ENCODE measurements around the gene KIR3DL3. TPM values are rescaled to one million over a fixed set of nuclear protein-coding genes. Genes with fewer than 3 reads are reported as not detected.
"Not testable (repeated sequence)": the region's sequence is repeated elsewhere in the genome, so short reads cannot be mapped to it uniquely, and the experiment has no call there.

KIR3DL3 gene
- total RNA-seq, result not detected

DNA sequence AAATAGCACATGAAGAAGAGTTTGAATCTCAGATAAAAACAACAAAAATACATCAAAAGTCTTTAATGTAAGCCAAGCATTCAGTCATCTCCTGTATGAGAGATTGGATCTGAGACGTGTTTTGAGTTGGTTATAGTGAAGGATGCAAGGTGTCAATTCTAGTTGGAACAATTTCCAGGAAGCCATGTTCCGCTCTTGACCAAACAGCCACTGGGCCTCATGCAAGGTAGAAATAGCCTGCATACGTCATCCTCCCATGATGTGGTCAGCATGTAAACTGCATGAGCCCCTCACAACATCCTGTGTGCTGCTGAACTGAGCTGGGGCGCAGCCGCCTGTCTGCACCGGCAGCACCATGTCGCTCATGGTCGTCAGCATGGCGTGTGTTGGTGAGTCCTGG, at the start of gene KIR3DL3:
Gene KIR3DL3 (plus strand): TSS at position 301 of the 400 bp plus-strand sequence. CDS start 55 bp downstream, at position 356.
- Mint-ChIP-seq H3K27ac (no peak within 1 kb of the TSS), H3K4me1 (ENCODE audit: low read depth) (no peaks in the 10 kb centered on the region), H3K9me3 (peaks cover 24% of the 10 kb centered on the region), H3K4me3 (no peak within 1 kb of the TSS), H3K27me3 (no peaks in the 10 kb centered on the region), H3K36me3 (no peaks in the 10 kb centered on the region)
- CTCF ChIA-PET, result no interaction called here
- POLR2A ChIA-PET, result no interaction called here
- intact Hi-C loops (cut with micrococcal nuclease), result no loop called here
- DNase-seq, result no peak

DNA sequence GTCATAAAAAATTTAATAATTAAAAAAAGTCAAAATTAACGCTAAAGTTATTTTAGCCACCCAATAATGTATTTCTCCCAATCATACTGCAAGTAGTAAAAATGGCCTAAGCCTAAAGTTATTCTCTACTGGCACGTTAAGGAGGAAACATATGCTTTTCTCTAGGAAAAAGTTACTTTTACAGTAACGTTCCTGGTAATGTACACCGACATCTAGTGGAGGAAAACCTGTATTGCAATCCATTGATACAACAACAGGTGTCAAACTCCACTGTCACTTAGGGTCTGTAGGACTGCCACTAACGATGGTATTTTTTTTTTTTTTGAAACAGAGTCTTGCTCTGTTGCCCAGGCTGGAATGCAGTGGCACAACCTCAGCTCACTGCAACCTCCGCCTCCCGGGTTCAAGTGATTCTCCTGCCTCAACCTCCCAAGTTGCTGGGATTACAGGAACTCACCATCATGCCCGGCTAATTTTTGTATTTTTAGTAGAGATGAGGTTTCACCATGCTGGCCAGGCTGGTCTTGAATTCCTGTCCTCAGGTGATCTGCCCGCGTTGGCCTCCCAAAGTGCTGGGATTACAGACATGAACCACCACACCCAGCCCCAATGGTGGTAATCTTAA, 47.9 kb upstream of the KIR3DL3 start:
- H3K27ac Mint-ChIP-seq; H3K4me1 Mint-ChIP-seq (ENCODE audit: low read depth); DNase-seq; H3K4me3 Mint-ChIP-seq; POLR2A ChIA-PET; H3K36me3 Mint-ChIP-seq; H3K27me3 Mint-ChIP-seq; H3K9me3 Mint-ChIP-seq: not testable (repeated sequence)
- CTCF ChIA-PET, result interaction anchor here (1.1 to 5.5 kb wide), 5 partner anchors 22 to 206 kb away, joined by 3 to 77 read pairs (median 9); no protein-coding TSS in a partner anchor
- intact Hi-C loops (cut with micrococcal nuclease), result loop anchor here (1.0 kb wide), 1 partner anchor 198 kb away; no protein-coding TSS in a partner anchor

DNA sequence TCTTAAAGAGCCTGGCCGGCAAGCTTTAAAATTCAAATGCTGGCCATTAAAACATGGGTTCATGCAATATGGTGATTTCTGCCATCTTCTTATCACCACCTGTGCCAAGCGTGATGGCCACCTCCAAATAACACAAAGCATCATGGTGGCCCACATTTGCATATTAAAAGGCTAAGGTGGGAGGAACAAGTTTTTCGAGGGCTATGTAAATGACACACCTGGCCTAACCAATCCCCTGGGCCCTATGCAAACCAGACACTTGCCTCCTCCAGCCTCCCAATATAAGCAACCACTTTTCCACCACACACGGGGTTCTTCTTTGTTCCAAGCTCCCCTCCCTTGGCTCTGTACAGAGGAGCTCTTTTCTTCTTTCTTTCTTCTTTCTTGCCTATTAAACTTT, 47.0 kb upstream of the KIR3DL3 start:
- Mint-ChIP-seq H3K9me3 (no peaks in the 10 kb centered on the region), H3K27me3 (peaks cover 8% of the 10 kb centered on the region), H3K27ac (no peak overlapping the region), H3K4me1 (ENCODE audit: low read depth) (no peaks in the 10 kb centered on the region), H3K36me3 (no peaks in the 10 kb centered on the region), H3K4me3 (no peak overlapping the region)
- DNase-seq, result no peak
- intact Hi-C loops (cut with micrococcal nuclease), result no loop called here
- ChIA-PET CTCF (interaction anchor here (0.7 to 1.6 kb wide), 4 partner anchors 196 to 207 kb away, joined by 3 to 9 read pairs (median 3); partner anchors contain the start of gene CDC42EP5), POLR2A (no interaction called here)

DNA sequence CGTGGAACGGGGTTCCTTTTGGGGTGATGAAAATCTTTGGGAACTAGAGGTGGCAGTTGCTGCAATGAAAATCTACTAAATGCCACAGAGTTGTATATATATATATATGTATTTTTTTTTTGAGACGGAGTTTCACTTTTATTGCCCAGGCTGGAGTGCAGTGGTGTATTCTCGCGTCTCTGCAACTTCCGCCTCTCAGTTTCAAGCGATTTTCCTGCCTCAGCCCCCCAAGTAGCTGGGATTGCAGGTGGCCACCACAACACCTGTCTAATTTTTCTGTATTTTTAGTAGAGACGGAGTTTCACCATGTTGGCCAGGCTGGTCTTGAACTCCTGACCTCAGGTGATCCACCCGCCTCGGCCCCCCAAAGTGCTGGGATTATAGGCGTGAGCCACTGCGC, 42.6 kb upstream of the KIR3DL3 start:
- DNase-seq; POLR2A ChIA-PET; H3K4me3 Mint-ChIP-seq; H3K27ac Mint-ChIP-seq; intact Hi-C loops (cut with micrococcal nuclease); H3K36me3 Mint-ChIP-seq; H3K4me1 Mint-ChIP-seq (ENCODE audit: low read depth); H3K9me3 Mint-ChIP-seq: not testable (repeated sequence)
- CTCF ChIA-PET, result interaction anchor here (0.8 kb wide), 1 partner anchor 203 kb away, joined by 5 read pairs; no protein-coding TSS in a partner anchor
- H3K27me3 Mint-ChIP-seq, result peaks cover 13% of the 10 kb centered on the region

DNA sequence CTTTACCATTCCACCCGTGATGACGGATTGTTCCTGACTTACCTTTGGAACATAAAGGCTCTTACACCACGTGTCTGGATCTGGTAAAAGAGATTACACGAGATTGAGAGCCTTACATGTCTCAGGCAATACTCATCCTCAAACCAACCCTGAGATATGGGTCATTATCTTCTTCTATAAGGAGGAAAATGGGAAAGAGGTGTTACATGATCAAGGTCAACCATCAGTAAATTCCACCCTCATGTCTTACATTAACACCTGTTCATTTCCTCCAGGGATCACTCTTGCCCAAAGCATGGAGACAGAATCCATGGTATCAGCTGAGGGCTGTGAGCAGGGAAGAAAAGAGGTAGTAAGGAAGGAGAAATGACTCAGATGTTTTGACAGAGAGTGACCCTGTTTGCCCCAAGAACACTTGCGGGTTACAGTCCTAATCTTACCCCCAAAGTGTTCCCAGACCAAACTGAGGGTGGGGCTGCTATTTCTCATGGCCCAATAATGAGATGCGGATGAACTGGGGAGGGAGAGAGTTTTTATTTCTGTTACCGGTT, 41.9 kb upstream of the KIR3DL3 start:
- no peak for DNase-seq
- CTCF ChIA-PET, result interaction anchor here (0.6 to 2.5 kb wide), 3 partner anchors 8 to 204 kb away, joined by 4 to 16 read pairs (median 5); no protein-coding TSS in a partner anchor
- intact Hi-C loops (cut with micrococcal nuclease), result no loop called here
- Mint-ChIP-seq H3K4me3 (no peak overlapping the region), H3K4me1 (ENCODE audit: low read depth) (no peaks in the 10 kb centered on the region), H3K9me3 (peaks cover 5% of the 10 kb centered on the region), H3K36me3 (no peaks in the 10 kb centered on the region), H3K27ac (no peak overlapping the region), H3K27me3 (peaks cover 11% of the 10 kb centered on the region)
- POLR2A ChIA-PET, result no interaction called here

DNA sequence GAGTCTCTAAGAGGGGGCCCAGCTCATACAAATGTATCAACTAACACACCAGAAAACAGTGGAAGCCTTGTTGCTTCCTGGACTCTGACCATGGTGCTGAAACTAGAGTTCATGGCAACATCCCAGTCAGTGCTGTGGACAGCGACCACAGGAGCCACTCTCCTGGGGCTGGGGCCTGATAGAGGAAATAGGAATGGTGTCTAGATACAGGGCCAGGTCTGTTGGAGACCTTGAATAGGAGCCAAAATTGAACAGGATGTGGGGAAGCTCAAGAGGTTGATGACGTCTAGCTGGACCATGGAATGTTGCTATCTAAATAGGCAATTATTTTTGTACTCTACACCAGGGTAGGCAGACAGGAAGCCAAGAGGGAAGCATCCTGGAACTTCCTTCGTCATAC, 39.7 kb upstream of the KIR3DL3 start:
- no peak overlapping the region for H3K4me3 Mint-ChIP-seq
- intact Hi-C loops (cut with micrococcal nuclease), result no loop called here
- H3K27ac Mint-ChIP-seq, result no peak overlapping the region
- POLR2A ChIA-PET, result no interaction called here
- H3K4me1 Mint-ChIP-seq (ENCODE audit: low read depth), result no peaks in the 10 kb centered on the region
- H3K9me3 Mint-ChIP-seq, result peaks cover 5% of the 10 kb centered on the region
- CTCF ChIA-PET, result interaction anchor here (1.3 to 2.5 kb wide), 2 partner anchors 10 to 15 kb away, joined by 3 to 16 read pairs; no protein-coding TSS in a partner anchor
- H3K36me3 Mint-ChIP-seq, result no peaks in the 10 kb centered on the region
- no peak for DNase-seq
- peaks cover 9% of the 10 kb centered on the region for H3K27me3 Mint-ChIP-seq

DNA sequence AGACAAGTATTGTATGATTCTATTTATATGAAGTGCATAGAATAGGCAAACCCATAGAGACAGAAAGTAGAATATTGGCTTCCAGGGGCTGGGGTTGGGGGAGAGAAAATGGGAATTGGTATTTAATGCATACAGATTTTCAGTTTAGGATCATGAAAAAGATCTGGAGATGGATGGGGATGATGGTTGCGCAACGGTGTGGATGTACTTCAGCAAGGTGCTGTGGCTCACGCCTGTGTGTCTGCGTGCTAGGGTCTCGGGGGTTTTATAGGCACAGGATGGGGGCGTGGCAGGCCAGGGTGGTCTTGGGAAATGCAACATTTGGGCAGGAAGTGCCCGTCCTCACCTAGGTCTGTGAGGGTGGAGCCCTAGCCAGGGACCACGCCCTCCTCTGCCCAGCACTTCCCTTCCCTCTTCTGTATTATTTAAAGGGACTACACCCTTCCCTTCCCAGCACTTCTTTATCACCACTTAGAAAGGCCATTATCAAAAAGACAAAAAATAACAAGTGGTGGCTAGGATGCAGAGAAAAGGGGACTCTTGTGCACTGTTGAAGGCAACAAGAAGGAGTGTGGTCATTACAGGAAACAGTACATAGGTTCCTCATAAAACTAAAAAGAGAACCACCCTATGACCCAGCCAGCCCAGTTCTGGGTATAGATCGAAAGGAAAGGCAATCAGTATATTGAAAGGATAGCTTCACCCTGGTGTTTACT, 32.5 kb upstream of the KIR3DL3 start:
- POLR2A ChIA-PET, result no interaction called here
- CTCF ChIA-PET, result no interaction called here
- no peaks in the 10 kb centered on the region for H3K9me3 Mint-ChIP-seq
- H3K4me3 Mint-ChIP-seq, result no peak overlapping the region
- intact Hi-C loops (cut with micrococcal nuclease), result no loop called here
- DNase-seq, result no peak
- H3K4me1 Mint-ChIP-seq (ENCODE audit: low read depth), result no peaks in the 10 kb centered on the region
- no peaks in the 10 kb centered on the region for H3K36me3 Mint-ChIP-seq
- H3K27ac Mint-ChIP-seq, result no peak overlapping the region
- H3K27me3 Mint-ChIP-seq, result peaks cover 14% of the 10 kb centered on the region

DNA sequence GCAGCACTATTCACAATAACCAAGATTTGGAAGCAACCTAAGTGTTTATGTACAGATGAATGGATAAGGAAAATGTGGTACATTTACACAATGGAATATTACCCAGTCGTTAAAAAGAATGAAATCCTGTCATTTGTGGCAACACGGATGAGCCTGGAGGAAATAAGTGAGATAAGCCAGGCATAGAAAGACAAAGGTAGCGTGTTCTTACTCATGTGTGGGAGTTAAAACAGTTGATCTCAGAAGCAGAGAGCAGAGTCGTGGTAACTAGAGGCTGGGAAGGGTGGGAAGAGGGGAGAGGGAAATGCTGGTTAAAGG, 32.0 kb upstream of the KIR3DL3 start:
- Mint-ChIP-seq H3K4me3 (no peak overlapping the region), H3K4me1 (ENCODE audit: low read depth) (no peaks in the 10 kb centered on the region), H3K36me3 (no peaks in the 10 kb centered on the region), H3K27me3 (peaks cover 14% of the 10 kb centered on the region), H3K27ac (no peak overlapping the region), H3K9me3 (no peaks in the 10 kb centered on the region)
- ChIA-PET CTCF (no interaction called here), POLR2A (no interaction called here)
- no peak for DNase-seq
- intact Hi-C loops (cut with micrococcal nuclease), result no loop called here

DNA sequence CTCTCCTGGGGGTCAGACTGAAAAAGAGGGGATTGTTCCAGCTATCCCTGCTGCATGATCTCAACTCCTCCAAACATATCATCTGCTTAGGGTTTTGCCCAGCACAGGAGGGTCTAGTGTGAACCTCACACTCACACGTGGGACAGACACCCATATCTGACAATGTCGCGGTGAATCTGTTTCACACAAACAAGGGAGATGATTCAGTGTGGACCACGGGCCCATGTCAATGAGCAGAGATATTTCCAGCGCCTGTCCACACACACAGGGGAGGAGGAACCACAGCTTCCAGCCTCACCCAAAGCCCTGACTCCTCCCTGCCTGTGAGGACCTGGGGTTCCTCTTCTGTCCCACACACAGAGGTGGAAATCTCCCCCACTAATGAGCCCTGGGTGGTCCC, 29.6 kb upstream of the KIR3DL3 start:
- POLR2A ChIA-PET, result no interaction called here
- CTCF ChIA-PET, result no interaction called here
- Mint-ChIP-seq H3K27me3 (peaks cover 21% of the 10 kb centered on the region), H3K9me3 (no peaks in the 10 kb centered on the region), H3K4me1 (ENCODE audit: low read depth) (no peaks in the 10 kb centered on the region), H3K4me3 (no peak overlapping the region), H3K36me3 (no peaks in the 10 kb centered on the region), H3K27ac (no peak overlapping the region)
- intact Hi-C loops (cut with micrococcal nuclease), result no loop called here
- no peak for DNase-seq

DNA sequence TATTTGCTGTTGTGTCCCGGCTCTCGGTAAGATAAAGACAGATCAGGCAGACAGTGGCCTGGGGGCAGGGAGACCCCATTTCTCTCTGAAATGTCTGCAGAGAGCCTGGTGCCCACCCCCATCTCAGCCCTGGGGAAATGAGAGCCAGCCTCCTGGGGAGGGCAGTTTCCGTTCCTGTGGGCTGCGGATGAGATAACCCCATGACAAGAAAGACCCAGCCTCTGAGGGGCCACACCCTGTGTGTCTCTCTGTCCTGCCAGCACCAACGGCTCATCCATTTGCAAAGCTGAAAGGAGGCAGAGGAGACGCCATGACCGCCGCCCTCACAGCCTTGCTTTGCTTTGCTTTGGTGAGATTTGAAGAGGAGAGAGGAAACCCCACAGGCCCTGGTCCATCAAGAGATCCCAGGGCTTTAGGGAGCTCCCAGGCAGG, 28.1 kb upstream of the KIR3DL3 start:
- H3K4me1 Mint-ChIP-seq (ENCODE audit: low read depth), result no peaks in the 10 kb centered on the region
- ChIA-PET CTCF (no interaction called here), POLR2A (no interaction called here)
- H3K27ac Mint-ChIP-seq, result no peak overlapping the region
- intact Hi-C loops (cut with micrococcal nuclease), result no loop called here
- DNase-seq, result no peak
- H3K4me3 Mint-ChIP-seq, result no peak overlapping the region
- peaks cover 22% of the 10 kb centered on the region for H3K27me3 Mint-ChIP-seq
- H3K9me3 Mint-ChIP-seq, result no peaks in the 10 kb centered on the region
- no peaks in the 10 kb centered on the region for H3K36me3 Mint-ChIP-seq

DNA sequence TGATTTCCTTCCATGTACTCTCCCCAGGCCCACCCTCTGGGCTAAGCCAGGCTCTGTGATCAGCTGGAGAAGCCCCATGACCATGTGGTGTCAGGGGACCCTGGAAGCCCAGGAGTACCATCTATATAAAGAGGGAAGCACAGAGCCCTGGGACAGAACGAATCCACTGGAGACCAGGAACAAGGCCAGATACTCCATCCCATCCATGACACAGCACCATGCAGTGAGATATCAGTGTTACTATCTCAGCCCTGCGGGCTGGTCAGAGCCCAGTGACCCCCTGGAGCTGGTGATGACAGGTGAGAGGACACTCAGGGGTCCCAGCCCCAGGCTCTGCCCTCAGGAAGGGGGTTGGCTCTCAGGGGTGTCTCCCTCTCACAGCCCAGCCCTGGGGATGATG, 27.5 kb upstream of the KIR3DL3 start:
- no peak overlapping the region for H3K4me3 Mint-ChIP-seq
- no peak overlapping the region for H3K27ac Mint-ChIP-seq
- H3K4me1 Mint-ChIP-seq (ENCODE audit: low read depth), result no peaks in the 10 kb centered on the region
- intact Hi-C loops (cut with micrococcal nuclease), result no loop called here
- no peaks in the 10 kb centered on the region for H3K36me3 Mint-ChIP-seq
- POLR2A ChIA-PET, result no interaction called here
- H3K9me3 Mint-ChIP-seq, result no peaks in the 10 kb centered on the region
- no peak for DNase-seq
- peaks cover 18% of the 10 kb centered on the region for H3K27me3 Mint-ChIP-seq
- CTCF ChIA-PET, result no interaction called here

DNA sequence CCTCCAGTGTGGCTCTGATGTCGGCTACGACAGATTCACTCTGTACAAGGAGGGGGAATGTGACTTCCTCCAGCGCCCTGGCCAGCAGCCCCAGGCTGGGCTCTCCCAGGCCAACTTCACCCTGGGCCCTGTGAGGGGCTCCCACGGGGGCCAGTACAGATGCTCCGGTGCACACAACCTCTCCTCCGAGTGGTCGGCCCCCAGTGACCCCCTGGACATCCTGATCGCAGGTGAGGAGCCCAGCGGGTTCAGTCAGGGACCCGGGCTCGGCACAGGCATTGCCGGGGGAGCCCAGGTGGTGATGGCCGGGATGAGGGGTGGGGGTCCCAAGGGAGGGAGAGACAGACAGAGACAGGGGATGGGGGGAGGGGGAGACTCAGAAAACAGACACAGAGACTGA, 26.5 kb upstream of the KIR3DL3 start:
- POLR2A ChIA-PET; H3K4me3 Mint-ChIP-seq; CTCF ChIA-PET; intact Hi-C loops (cut with micrococcal nuclease); H3K9me3 Mint-ChIP-seq; H3K27ac Mint-ChIP-seq; H3K36me3 Mint-ChIP-seq; DNase-seq; H3K4me1 Mint-ChIP-seq (ENCODE audit: low read depth): not testable (repeated sequence)
- peaks cover 16% of the 10 kb centered on the region for H3K27me3 Mint-ChIP-seq

DNA sequence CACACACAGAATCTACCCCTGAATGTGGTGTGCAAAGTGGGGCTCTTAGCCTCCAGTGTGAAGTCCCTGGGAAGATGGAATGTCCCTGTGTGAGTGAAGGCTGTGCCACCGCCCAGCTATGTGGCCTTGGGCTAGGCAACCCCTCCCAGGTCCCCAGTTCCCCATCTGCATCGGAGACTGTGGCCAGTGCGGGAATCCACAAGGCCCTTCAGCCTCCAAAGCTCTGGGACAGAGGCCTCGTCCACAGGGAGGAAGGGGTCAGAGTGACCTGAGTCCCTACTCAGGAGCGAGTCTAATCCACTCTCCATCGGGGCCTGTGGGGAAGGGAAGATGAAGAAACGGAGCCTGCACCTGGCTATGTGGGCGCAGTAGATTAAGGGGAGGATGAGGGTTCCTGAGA, 19.3 kb upstream of the KIR3DL3 start:
- no peaks in the 10 kb centered on the region for H3K9me3 Mint-ChIP-seq
- no peak for DNase-seq
- H3K4me3 Mint-ChIP-seq, result no peak overlapping the region
- peaks cover 7% of the 10 kb centered on the region for H3K27me3 Mint-ChIP-seq
- no peaks in the 10 kb centered on the region for H3K36me3 Mint-ChIP-seq
- ChIA-PET CTCF (no interaction called here), POLR2A (no interaction called here)
- no peak overlapping the region for H3K27ac Mint-ChIP-seq
- intact Hi-C loops (cut with micrococcal nuclease), result no loop called here
- H3K4me1 Mint-ChIP-seq (ENCODE audit: low read depth), result no peaks in the 10 kb centered on the region
